Tibial artery (tissue), 4 donors: ENCODE measurements around the gene HOXB3.
A peak's percentile ranks its signal among the peaks of the same experiment; 100 is the strongest.

Experiments
- DNase-seq, 2 donors: peaks; one replicate each; pipeline ENCODE4 v3.0.0-alpha.2; 2019
- H3K27ac ChIP-seq, 2 donors: fragments of 200-600 bp; sonication (generic) in 1 of 2; 1 replicate in 1 of 2; 2 replicates in 1 of 2; pipeline ENCODE4 v1.5.1; 2018 to 2019; ENCODE audit warnings: mild to moderate bottlenecking in 1 of 2
- H3K27me3 ChIP-seq, 2 donors: fragments of 200-600 bp; sonication (generic) in 1 of 2; one replicate each; pipeline versions ENCODE4 v1.5.1 to v1.6.0; 2016 to 2019
- H3K36me3 ChIP-seq, 3 donors: fragments of 200-600 bp; sonication (generic) in 2 of 3; one replicate each; pipeline ENCODE4 v1.5.1; 2016 to 2019; ENCODE audit warnings: mild to moderate bottlenecking in 2 of 3
- H3K4me1 ChIP-seq, 4 donors: fragments of 200-600 bp; sonication (generic) in 2 of 4; 1 replicate in 3 of 4; 2 replicates in 1 of 4; pipeline ENCODE4 v1.5.1; 2016 to 2019
- H3K4me3 ChIP-seq, 2 donors: fragments of 200-600 bp; sonication (generic) in 1 of 2; 1 replicate in 1 of 2; 2 replicates in 1 of 2; pipeline ENCODE4 v1.5.1; 2018 to 2019; ENCODE audit warnings: mild to moderate bottlenecking in 2 of 2
- H3K9me3 ChIP-seq, 3 donors: fragments of 200-600 bp; sonication (generic) in 1 of 3; one replicate each; pipeline ENCODE4 v1.5.1; 2016 to 2019
- CTCF ChIP-seq, 2 experiments: fragments of 200-600 bp in 1 of 2; fragments of 450-650 bp in 1 of 2; IDR thresholded peaks; one replicate each; pipeline ENCODE4 v1.5.1; 2017 to 2019; ENCODE audit warnings: antibody characterized with exemption in 2 of 2, mild to moderate bottlenecking in 1 of 2, moderate library complexity in 1 of 2
- intact Hi-C: fragments of 100-400 bp; cut with DNase I; formaldehyde crosslinking; loops from one replicate; pipeline ENCODE4 v1.15.0; 2023; ENCODE audit warnings: low total_unique reads

Gene HOXB3

GRCh38 chr17:48564188-48565021 is 25.6 kb downstream of the HOXB3 start:
- Histone ChIP-seq H3K4me1 (peaks cover 0 to 24% (median 12%) of the 10 kb centered on the region in 4 donors), H3K27me3 (peaks cover 0 to 11% of the 10 kb centered on the region in 2 donors), H3K9me3 (no peaks in the 10 kb centered on the region), H3K27ac (peak overlapping the region in 1 of 2 donors; percentile 53), H3K4me3 (peak overlapping the region; percentile 37 to 62), H3K36me3 (no peaks in the 10 kb centered on the region)
- intact Hi-C loops = no loop called here
- no peak for DNase-seq
- no peak for TF ChIP-seq CTCF (IDR thresholded peaks at IDR 0.05)

GRCh38 chr17:48563867-48564187 is 26.2 kb downstream of the HOXB3 start:
- Histone ChIP-seq H3K9me3 (no peaks in the 10 kb centered on the region), H3K4me3 (peak overlapping the region; percentile 37 to 62), H3K36me3 (no peaks in the 10 kb centered on the region), H3K27ac (peak overlapping the region in 1 of 2 donors; percentile 53), H3K4me1 (peaks cover 0 to 24% (median 12%) of the 10 kb centered on the region in 4 donors), H3K27me3 (peaks cover 0 to 11% of the 10 kb centered on the region in 2 donors)
- intact Hi-C loops = no loop called here
- no peak for TF ChIP-seq CTCF (IDR thresholded peaks at IDR 0.05)
- no peak for DNase-seq

- peak overlapping the region; percentile 37 to 62 for H3K4me3 ChIP-seq
- intact Hi-C loops = no loop called here
- H3K27me3 ChIP-seq = peaks cover 0 to 11% of the 10 kb centered on the region in 2 donors
- peak overlapping the region in 1 of 2 donors; percentile 53 for H3K27ac ChIP-seq
- peaks cover 0 to 24% (median 12%) of the 10 kb centered on the region in 4 donors for H3K4me1 ChIP-seq
- no peak for DNase-seq
- H3K9me3 ChIP-seq = no peaks in the 10 kb centered on the region
- no peak for TF ChIP-seq CTCF (IDR thresholded peaks at IDR 0.05)
- no peaks in the 10 kb centered on the region for H3K36me3 ChIP-seq
Observed at GRCh38 chr17:48563385-48563838, 26.6 kb downstream of the HOXB3 start.

- no peak for DNase-seq
- no peak for TF ChIP-seq CTCF (IDR thresholded peaks at IDR 0.05)
- H3K27me3 ChIP-seq = peaks cover 0 to 11% of the 10 kb centered on the region in 2 donors
- H3K27ac ChIP-seq = no peak overlapping the region
- peaks cover 0 to 24% (median 12%) of the 10 kb centered on the region in 4 donors for H3K4me1 ChIP-seq
- no peaks in the 10 kb centered on the region for H3K36me3 ChIP-seq
- H3K4me3 ChIP-seq = no peak overlapping the region
- intact Hi-C loops = no loop called here
- H3K9me3 ChIP-seq = no peaks in the 10 kb centered on the region
Observed at GRCh38 chr17:48562934-48563333, 27.1 kb downstream of the HOXB3 start.

GRCh38 chr17:48561884-48562810 is 27.9 kb downstream of the HOXB3 start:
- H3K27me3 ChIP-seq = peaks cover 0 to 10% of the 10 kb centered on the region in 2 donors
- H3K4me3 ChIP-seq = no peak overlapping the region
- intact Hi-C loops = no loop called here
- H3K36me3 ChIP-seq = no peaks in the 10 kb centered on the region
- H3K9me3 ChIP-seq = no peaks in the 10 kb centered on the region
- TF ChIP-seq CTCF (IDR thresholded peaks at IDR 0.05) = no peak
- DNase-seq = no peak
- H3K27ac ChIP-seq = no peak overlapping the region
- H3K4me1 ChIP-seq = peaks cover 0 to 25% (median 15%) of the 10 kb centered on the region in 4 donors
